GM23338 (cell line): ENCODE results near the gene GSTP1.
"Not testable (repeated sequence)": the region's sequence is repeated elsewhere in the genome, so short reads cannot be mapped to it uniquely, and the experiment has no call there.

Experiments used
- CTCF ChIP-seq, 2 experiments: fragments of 200-600 bp in 1 of 2; sonication (generic) in 1 of 2; conservative IDR thresholded peaks; 2 replicates each; pipeline versions ENCODE4 v1.5.1 to v1.6.1; 2016 to 2017; ENCODE audit warnings: antibody characterized with exemption in 2 of 2, low read depth in 2 of 2, mild to moderate bottlenecking in 2 of 2, moderate library complexity in 1 of 2
- EZH2 ChIP-seq: fragments of 200-600 bp; sonication (generic); IDR thresholded peaks from one replicate; pipeline ENCODE4 v1.8.0; 2017; ENCODE audit warnings: antibody characterized with exemption, mild to moderate bottlenecking, low read depth; ENCODE audit not compliant: unreplicated experiment
- EZH2phosphoT487 ChIP-seq: fragments of 200-600 bp; sonication (generic); IDR thresholded peaks from one replicate; pipeline ENCODE4 v1.8.1; 2018; ENCODE audit warnings: antibody characterized with exemption; ENCODE audit not compliant: unreplicated experiment

DNA sequence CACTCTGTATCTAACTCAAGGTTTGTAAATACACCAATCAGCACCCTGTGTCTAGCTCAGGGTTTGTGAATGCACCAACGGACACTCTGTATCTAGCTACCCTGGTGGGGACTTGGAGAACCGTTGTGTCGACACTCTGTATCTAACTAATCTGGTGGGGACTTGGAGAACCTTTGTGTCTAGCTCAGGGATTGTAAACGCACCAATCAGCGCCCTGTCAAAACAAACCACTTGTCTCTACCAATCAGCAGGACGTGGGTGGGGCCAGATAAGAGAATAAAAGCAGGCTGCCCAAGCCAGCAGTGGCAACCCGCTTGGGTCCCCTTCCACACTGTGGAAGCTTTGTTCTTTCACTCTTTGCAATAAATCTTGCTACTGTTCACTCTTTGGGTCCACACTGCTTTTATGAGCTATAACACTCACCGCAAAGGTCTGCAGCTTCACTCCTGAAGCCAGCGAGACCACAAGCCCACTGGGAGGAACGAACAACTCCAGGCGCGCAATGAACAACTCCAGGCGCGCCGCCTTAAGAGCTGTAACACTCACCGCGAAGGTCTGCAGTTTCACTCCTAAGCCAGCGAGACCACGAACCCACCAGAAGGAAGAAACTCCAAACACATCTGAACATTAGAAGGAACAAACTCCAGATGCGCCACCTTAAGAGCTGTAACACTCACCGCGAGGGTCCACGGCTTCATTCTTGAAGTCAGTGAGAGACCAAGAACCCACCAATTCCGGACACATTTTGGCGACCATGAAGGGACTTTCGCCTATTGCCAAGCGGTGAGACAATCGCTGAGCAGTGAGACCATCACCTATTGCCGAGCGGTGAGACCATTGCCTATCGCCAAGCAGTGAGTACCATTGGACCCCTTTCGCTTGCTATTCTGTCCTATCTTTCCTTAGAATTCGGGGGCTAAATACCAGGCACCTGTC, 36.3 kb downstream of the GSTP1 start:
- TF ChIP-seq EZH2; EZH2phosphoT487; CTCF (conservative IDR thresholded peaks at IDR 0.05; ENCODE audit: low read depth in 2 of 2): not testable (repeated sequence)
